ENCODE measurements around the gene MACROD2. TPM values are rescaled to one million over a fixed set of nuclear protein-coding genes. Genes with fewer than 3 reads are reported as not detected.

Gene MACROD2
- polyA plus RNA-seq, 1 donor from 2014 or later = 23.2 TPM

- Histone ChIP-seq H3K4me2 (ENCODE audit: low read length) (no peak overlapping the region), H3K9me2 (ENCODE audit: insufficient read depth, low read length) (no peaks in the 10 kb centered on the region), H3F3A (ENCODE audit: insufficient read depth, low read length, poor library complexity, severe bottlenecking) (no peaks in the 10 kb centered on the region), H3K27me3 (ENCODE audit: insufficient read depth, low read depth, low read length) (no peaks in the 10 kb centered on the region), H3K36me3 (ENCODE audit: insufficient read depth, low read length) (no peaks in the 10 kb centered on the region), H3K9ac (ENCODE audit: low read length) (no peak overlapping the region), H3K9me3 (ENCODE audit: low read length) (no peaks in the 10 kb centered on the region), H2AFZ (ENCODE audit: low read depth, low read length) (no peak overlapping the region), H4K20me1 (ENCODE audit: insufficient read depth) (no peaks in the 10 kb centered on the region), H3K79me2 (replicated peaks; ENCODE audit: insufficient read depth, low read length) (no peaks in the 10 kb centered on the region), H3K27ac (ENCODE audit: low read length) (no peak overlapping the region), H3K4me3 (ENCODE audit: low read length) (no peak overlapping the region)
- TF ChIP-seq SMC3 (conservative IDR thresholded peaks at IDR 0.05; ENCODE audit: poor library complexity) (no peak), RAD21 (conservative IDR thresholded peaks at IDR 0.05) (no peak), EP300 (conservative IDR thresholded peaks at IDR 0.05; ENCODE audit: poor library complexity, severe bottlenecking) (no peak), EZH2 (IDR thresholded peaks at IDR 0.05; ENCODE audit: borderline replicate concordance, insufficient read depth, low read length, poor library complexity, severe bottlenecking) (no peak), REST (IDR thresholded peaks at IDR 0.05; ENCODE audit: borderline replicate concordance) (no peak), CTCF (IDR thresholded peaks at IDR 0.05; ENCODE audit: poor library complexity, severe bottlenecking) (no peak), TAF1 (IDR thresholded peaks at IDR 0.05; ENCODE audit: low read depth) (no peak)
These were observed 918.7 kb downstream of the MACROD2 start for GRCh38 chr20:14913896-14914620.

GRCh38 chr20:14914633-14915032, 919.3 kb downstream of the MACROD2 start:
- H3K4me2 ChIP-seq (ENCODE audit: low read length) = no peak overlapping the region

More at GRCh38 chr20:14914633-14915032, 919.3 kb downstream of the MACROD2 start:
- no peaks in the 10 kb centered on the region for H3K9me3 ChIP-seq (ENCODE audit: low read length)
- H3F3A ChIP-seq (ENCODE audit: insufficient read depth, low read length, poor library complexity, severe bottlenecking) = no peaks in the 10 kb centered on the region
- H3K79me2 ChIP-seq (replicated peaks; ENCODE audit: insufficient read depth, low read length) = no peaks in the 10 kb centered on the region
- H2AFZ ChIP-seq (ENCODE audit: low read depth, low read length) = no peak overlapping the region
- H3K27me3 ChIP-seq (ENCODE audit: insufficient read depth, low read depth, low read length) = no peaks in the 10 kb centered on the region
- no peaks in the 10 kb centered on the region for H3K9me2 ChIP-seq (ENCODE audit: insufficient read depth, low read length)
- no peak overlapping the region for H3K4me3 ChIP-seq (ENCODE audit: low read length)
- no peaks in the 10 kb centered on the region for H3K36me3 ChIP-seq (ENCODE audit: insufficient read depth, low read length)
- H3K9ac ChIP-seq (ENCODE audit: low read length) = no peak overlapping the region
- no peak overlapping the region for H3K27ac ChIP-seq (ENCODE audit: low read length)
- H4K20me1 ChIP-seq (ENCODE audit: insufficient read depth) = no peaks in the 10 kb centered on the region
- no peak for TF ChIP-seq RAD21 (conservative IDR thresholded peaks at IDR 0.05)
- no peak for TF ChIP-seq MXI1 (conservative IDR thresholded peaks at IDR 0.05; ENCODE audit: poor library complexity, severe bottlenecking)
- TF ChIP-seq REST (IDR thresholded peaks at IDR 0.05; ENCODE audit: borderline replicate concordance) = no peak
- no peak for TF ChIP-seq EZH2 (IDR thresholded peaks at IDR 0.05; ENCODE audit: borderline replicate concordance, insufficient read depth, low read length, poor library complexity, severe bottlenecking)
- TF ChIP-seq EP300 (conservative IDR thresholded peaks at IDR 0.05; ENCODE audit: poor library complexity, severe bottlenecking) = no peak
- TF ChIP-seq SMC3 (conservative IDR thresholded peaks at IDR 0.05; ENCODE audit: poor library complexity) = no peak
- TF ChIP-seq TAF1 (IDR thresholded peaks at IDR 0.05; ENCODE audit: low read depth) = no peak
